ENCODE results near the gene GJA9. TPM values are rescaled to one million over a fixed set of nuclear protein-coding genes. Genes with fewer than 3 reads are reported as not detected.

GJA9 gene
- total RNA-seq = not detected in 2 replicates

- H4K20me1 ChIP-seq (ENCODE audit: insufficient read depth, low read length) = no peaks in the 10 kb centered on the region
- peaks cover 5% of the 10 kb centered on the region for H3K79me2 ChIP-seq (ENCODE audit: insufficient read depth, low read length)
- H3K4me1 ChIP-seq (ENCODE audit: insufficient read depth, low read length) = no peaks in the 10 kb centered on the region
- H3K27me3 ChIP-seq (ENCODE audit: insufficient read depth, low read length) = no peaks in the 10 kb centered on the region
- no peaks in the 10 kb centered on the region for H3K9me3 ChIP-seq (ENCODE audit: low read depth, low read length)
- no peak within 1 kb of the TSS for H3K4me2 ChIP-seq (ENCODE audit: insufficient read depth, low read length)
- TF ChIP-seq CTCF (IDR thresholded peaks at IDR 0.05; ENCODE audit: extremely low read depth, low read depth, low read length) = no peak
- no peak within 1 kb of the TSS for H3K27ac ChIP-seq (ENCODE audit: low read depth, low read length)
- peak; percentile 56 for DNase-seq (ENCODE audit: insufficient read length, low spot score, missing footprints)
- no peak within 1 kb of the TSS for H3K4me3 ChIP-seq (ENCODE audit: insufficient read depth, low read length)
- no peak within 1 kb of the TSS for H2AFZ ChIP-seq (ENCODE audit: low read length)
- no peaks in the 10 kb centered on the region for H3K36me3 ChIP-seq (ENCODE audit: insufficient read depth, low read length)
Measured at GRCh38 chr1:38881487-38881886, at the start of gene GJA9. GJA9 (minus strand) TSS chr1:38881587; CDS start chr1:38876098, 5,489 bp downstream.

- TF ChIP-seq CTCF (IDR thresholded peaks at IDR 0.05; ENCODE audit: extremely low read depth, low read depth, low read length) = no peak
- Histone ChIP-seq H3K4me2 (ENCODE audit: insufficient read depth, low read length) (no peak overlapping the region), H3K27me3 (ENCODE audit: insufficient read depth, low read length) (no peaks in the 10 kb centered on the region), H3K4me1 (ENCODE audit: insufficient read depth, low read length) (peaks cover 13% of the 10 kb centered on the region), H3K4me3 (ENCODE audit: insufficient read depth, low read length) (no peak overlapping the region), H4K20me1 (ENCODE audit: insufficient read depth, low read length) (no peaks in the 10 kb centered on the region), H3K9me3 (ENCODE audit: low read depth, low read length) (no peaks in the 10 kb centered on the region), H3K36me3 (ENCODE audit: insufficient read depth, low read length) (no peaks in the 10 kb centered on the region), H3K27ac (ENCODE audit: low read depth, low read length) (no peak overlapping the region), H3K79me2 (ENCODE audit: insufficient read depth, low read length) (no peaks in the 10 kb centered on the region), H2AFZ (ENCODE audit: low read length) (peak overlapping the region; percentile 88)
- DNase-seq (ENCODE audit: insufficient read length, low spot score, missing footprints) = peak; percentile 73
Measured at GRCh38 chr1:38929476-38929875, 48.1 kb upstream of the GJA9 start.

- H3K79me2 ChIP-seq (ENCODE audit: insufficient read depth, low read length) = no peaks in the 10 kb centered on the region
- H3K4me2 ChIP-seq (ENCODE audit: insufficient read depth, low read length) = no peak overlapping the region
- no peak overlapping the region for H3K27ac ChIP-seq (ENCODE audit: low read depth, low read length)
- H2AFZ ChIP-seq (ENCODE audit: low read length) = peak overlapping the region; percentile 88
- no peaks in the 10 kb centered on the region for H3K36me3 ChIP-seq (ENCODE audit: insufficient read depth, low read length)
- no peak overlapping the region for H3K4me3 ChIP-seq (ENCODE audit: insufficient read depth, low read length)
- H3K9me3 ChIP-seq (ENCODE audit: low read depth, low read length) = no peaks in the 10 kb centered on the region
- peaks cover 13% of the 10 kb centered on the region for H3K4me1 ChIP-seq (ENCODE audit: insufficient read depth, low read length)
- H4K20me1 ChIP-seq (ENCODE audit: insufficient read depth, low read length) = no peaks in the 10 kb centered on the region
- H3K27me3 ChIP-seq (ENCODE audit: insufficient read depth, low read length) = no peaks in the 10 kb centered on the region
- DNase-seq (ENCODE audit: insufficient read length, low spot score, missing footprints) = peak; percentile 34
- no peak for TF ChIP-seq CTCF (IDR thresholded peaks at IDR 0.05; ENCODE audit: extremely low read depth, low read depth, low read length)
Measured at GRCh38 chr1:38929054-38929453, 47.7 kb upstream of the GJA9 start.

GRCh38 chr1:38926091-38926490 lies 44.7 kb upstream of the GJA9 start:
- Histone ChIP-seq H2AFZ (ENCODE audit: low read length) (no peak overlapping the region), H3K4me1 (ENCODE audit: insufficient read depth, low read length) (peaks cover 14% of the 10 kb centered on the region), H3K27me3 (ENCODE audit: insufficient read depth, low read length) (no peaks in the 10 kb centered on the region), H3K36me3 (ENCODE audit: insufficient read depth, low read length) (no peaks in the 10 kb centered on the region), H3K27ac (ENCODE audit: low read depth, low read length) (no peak overlapping the region), H3K79me2 (ENCODE audit: insufficient read depth, low read length) (no peaks in the 10 kb centered on the region), H3K4me2 (ENCODE audit: insufficient read depth, low read length) (no peak overlapping the region), H4K20me1 (ENCODE audit: insufficient read depth, low read length) (no peaks in the 10 kb centered on the region), H3K4me3 (ENCODE audit: insufficient read depth, low read length) (no peak overlapping the region), H3K9me3 (ENCODE audit: low read depth, low read length) (no peaks in the 10 kb centered on the region)
- DNase-seq (ENCODE audit: insufficient read length, low spot score, missing footprints) = no peak
- TF ChIP-seq CTCF (IDR thresholded peaks at IDR 0.05; ENCODE audit: extremely low read depth, low read depth, low read length) = no peak

Measured in osteoblast (primary cell).